T-helper 2 cell treated with Interferon-gamma antibody and Interleukin-4, amounts not matched to agents 100 ng/mL and 5 ng/mL, for 36 hours (primary cell): Measurements from ENCODE around the gene PMPCB. TPM values are rescaled to one million over a fixed set of nuclear protein-coding genes. Genes with fewer than 3 reads are reported as not detected.

Source experiments
- intact Hi-C: fragments of 100-400 bp; cut with micrococcal nuclease; formaldehyde crosslinking; loops from one replicate; pipeline ENCODE4 v1.15.1; 2023
- total RNA-seq: library from RNA; stranded (reverse); gene quantifications from 2 replicates; pipeline ENCODE4 v1.2.3, GENCODE V29; 2022

PMPCB gene
- total RNA-seq, 1 donor from 2014 or later: 57.6 TPM

GRCh38 chr7:103316380-103316941 is 19.2 kb downstream of the PMPCB start:
- intact Hi-C loops: no loop called here

GRCh38 chr7:103317009-103317408 is 19.8 kb downstream of the PMPCB start:
- intact Hi-C loops: no loop called here

GRCh38 chr7:103325744-103326143 is 28.5 kb downstream of the PMPCB start:
- intact Hi-C loops: no loop called here

- intact Hi-C loops: no loop called here
These were observed 39.5 kb downstream of the PMPCB start for GRCh38 chr7:103336761-103337160.

GRCh38 chr7:103338864-103339263 is 41.6 kb downstream of the PMPCB start:
- intact Hi-C loops: no loop called here

GRCh38 chr7:103341466-103341865 is 44.2 kb downstream of the PMPCB start:
- intact Hi-C loops: no loop called here

- intact Hi-C loops: no loop called here
These were observed 46.1 kb downstream of the PMPCB start for GRCh38 chr7:103343332-103343731.

- intact Hi-C loops: loop anchor here (1.0 kb wide), 2 partner anchors 47 to 269 kb away; partner anchors contain the start of genes ARMC10 and PMPCB
These were observed 46.7 kb downstream of the PMPCB start for GRCh38 chr7:103343758-103344452.

GRCh38 chr7:103344453-103345149 is 47.4 kb downstream of the PMPCB start, which contains the start of gene DNAJC2:
Gene DNAJC2, minus strand, starts transcription at chr7:103344767. Its CDS starts 145 bp downstream, at chr7:103344622.
- intact Hi-C loops: loop anchor here (1.0 to 5.0 kb wide), 3 partner anchors 47 to 1598 kb away; partner anchors contain the start of genes ARMC10 and PMPCB

- intact Hi-C loops: loop anchor here (2.0 to 5.0 kb wide), 2 partner anchors 1596 to 1666 kb away; no protein-coding TSS in a partner anchor
These were observed 49.2 kb downstream of the PMPCB start for GRCh38 chr7:103346396-103346795.

GRCh38 chr7:103347507-103348267 is 50.5 kb downstream of the PMPCB start, which contains the start of gene PSMC2:
Gene PSMC2, plus strand, starts transcription at chr7:103347643. Its CDS starts 69 bp downstream, at chr7:103347712.
- intact Hi-C loops: loop anchor here (1.0 to 5.0 kb wide), 3 partner anchors 60 to 1665 kb away; no protein-coding TSS in a partner anchor

- intact Hi-C loops: loop anchor here (5.0 kb wide), 1 partner anchor 1594 kb away; no protein-coding TSS in a partner anchor
These were observed 51.2 kb downstream of the PMPCB start for GRCh38 chr7:103348452-103348851.

GRCh38 chr7:103348959-103349358 is 51.7 kb downstream of the PMPCB start:
- intact Hi-C loops: loop anchor here (5.0 kb wide), 1 partner anchor 1593 kb away; no protein-coding TSS in a partner anchor

GRCh38 chr7:103349805-103350204 is 52.6 kb downstream of the PMPCB start:
- intact Hi-C loops: loop anchor here (5.0 kb wide), 1 partner anchor 1592 kb away; no protein-coding TSS in a partner anchor

Other genes with a start within 250 kb of the PMPCB start
- gene FBXL13, start 222.6 kb upstream of the PMPCB start, total RNA-seq: not detected in 2 replicates
- gene ARMC10, start 222.3 kb upstream of the PMPCB start, total RNA-seq: 33.8 and 37.9 TPM in 2 replicates
- 12.7 and 13.2 TPM in 2 replicates for gene NAPEPLD, start 148.3 kb upstream of the PMPCB start, total RNA-seq
- 34.5 and 35.4 TPM in 2 replicates for gene DNAJC2, start 47.3 kb downstream of the PMPCB start, total RNA-seq
- 162 and 166 TPM in 2 replicates for gene PSMC2, start 50.2 kb downstream of the PMPCB start, total RNA-seq
- not detected in 2 replicates for gene SLC26A5, start 148.8 kb downstream of the PMPCB start, total RNA-seq